K562 (cell line): Measurements from ENCODE around the gene CNN3. TPM values are rescaled to one million over a fixed set of nuclear protein-coding genes. Genes with fewer than 3 reads are reported as not detected.

ENCODE experiments used
- ATAC-seq: fragments of 200-7000 bp; cut with Tn5 transposase; 3 replicates; pipeline ENCODE4 v1.9.1; 2020; ENCODE audit warnings: moderate library complexity
- BruUV-seq: library from RNA; stranded (reverse); fragments of 400-500 nt; replicated peaks from 2 replicates; lab custom pipeline; 2021; lab: Mats Ljungman, UMichigan
- CTCF ChIA-PET: fragments of 300-600 bp; formaldehyde crosslinking; extraction: SDS; loops from one replicate; lab custom pipeline; 2021; ENCODE audit warnings: low intra/inter-chr PET ratio; lab: Yijun Ruan, JAX
- POLR2A ChIA-PET: fragments of 300-600, 350-650 bp; sonication (Branson Sonifier 250); formaldehyde crosslinking; extraction: SDS; loops from one replicate; lab custom pipeline; 2021; ENCODE audit warnings: antibody characterized with exemption, inconsistent platforms; lab: Yijun Ruan, JAX
- DNase-seq, 4 experiments: peaks; one replicate each; pipeline versions ENCODE4 v3.0.0 to v3.0.0-alpha.2; 2011 to 2018; ENCODE audit warnings: low spot score in 3 of 4, mixed read lengths in 3 of 4; ENCODE audit errors: extremely low read depth in 1 of 4
- FAIRE-seq: peaks from 2 replicates; lab custom pipeline; 2011; peaks lifted over from hg19 to GRCh38; lab: Jason Lieb, UNC
- H2AFZ ChIP-seq: 2 replicates; pipeline ENCODE4 v1.6.0; 2011; ENCODE audit warnings: low read depth, low read length, control low read depth, inconsistent platforms
- H3K27ac ChIP-seq: fragments of 200-600 bp; 3 replicates; pipeline ENCODE4 v1.8.0; 2011; ENCODE audit warnings: low read depth, mild to moderate bottlenecking, control low read depth, inconsistent platforms, low read length, moderate library complexity, mixed read lengths; ENCODE audit errors: extremely low read depth
- H3K27me3 ChIP-seq, 2 experiments: fragments of 300-600 bp in 1 of 2; 2 replicates in 1 of 2; 3 replicates in 1 of 2; pipeline versions ENCODE4 v1.6.0 to v1.8.0; 2011; ENCODE audit warnings: inconsistent platforms in 2 of 2, low read length in 2 of 2, mild to moderate bottlenecking in 1 of 2, mixed read lengths in 1 of 2, moderate library complexity in 1 of 2; ENCODE audit not compliant: control insufficient read depth in 2 of 2, insufficient read depth in 2 of 2
- H3K36me3 ChIP-seq: fragments of 300-600 bp; 3 replicates; pipeline ENCODE4 v1.8.0; 2011; ENCODE audit warnings: mild to moderate bottlenecking, low read length, inconsistent platforms; ENCODE audit not compliant: control insufficient read depth, insufficient read depth
- H3K4me1 ChIP-seq, 2 experiments: fragments of 200-600 bp in 1 of 2; replicated peaks in 1 of 2; 2 replicates in 1 of 2; 3 replicates in 1 of 2; pipeline versions ENCODE4 v1.5.1 to v1.8.0; 2011; ENCODE audit warnings: inconsistent platforms in 2 of 2, low read length in 2 of 2, mild to moderate bottlenecking in 1 of 2, mixed read lengths in 1 of 2, moderate library complexity in 1 of 2; ENCODE audit not compliant: control insufficient read depth in 2 of 2, insufficient read depth in 2 of 2
- H3K4me2 ChIP-seq: 2 replicates; pipeline ENCODE4 v1.6.1; 2011; ENCODE audit warnings: low read length, control low read depth, inconsistent platforms, mixed read lengths; ENCODE audit not compliant: insufficient read depth
- H3K4me3 ChIP-seq: fragments of 200-600 bp; sonication (generic), shearing (Covaris generic); 2 replicates; pipeline ENCODE4 v1.5.1; 2016; ENCODE audit warnings: control low read depth, inconsistent platforms
- H3K79me2 ChIP-seq: fragments of 200-600 bp; 3 replicates; pipeline ENCODE4 v1.8.0; 2011; ENCODE audit warnings: low read length, inconsistent platforms; ENCODE audit not compliant: control insufficient read depth, insufficient read depth
- H3K9ac ChIP-seq, 2 experiments: 2 replicates each; pipeline versions ENCODE4 v1.6.0 to v1.6.1; 2011; ENCODE audit warnings: low read depth in 2 of 2, low read length in 2 of 2, control low read depth in 1 of 2, inconsistent platforms in 1 of 2, mild to moderate bottlenecking in 1 of 2, mixed read lengths in 1 of 2; ENCODE audit not compliant: insufficient read depth in 1 of 2
- H3K9me1 ChIP-seq: one replicate; pipeline ENCODE4 v1.6.0; 2011; ENCODE audit warnings: inconsistent platforms, mild to moderate bottlenecking, low read length, moderate library complexity; ENCODE audit not compliant: control insufficient read depth, insufficient read depth
- H3K9me3 ChIP-seq: replicated peaks from 2 replicates; pipeline ENCODE4 v1.5.1; 2011; ENCODE audit warnings: low read depth, low read length, inconsistent platforms; ENCODE audit not compliant: control insufficient read depth, insufficient read depth
- H4K20me1 ChIP-seq: replicated peaks from 2 replicates; pipeline ENCODE4 v1.6.1; 2011; ENCODE audit warnings: low read length, inconsistent platforms, mixed read lengths; ENCODE audit not compliant: control insufficient read depth, insufficient read depth
- EP300 ChIP-seq: IDR thresholded peaks from 2 replicates; pipeline ENCODE4 v1.6.1; 2012; ENCODE audit warnings: low read length, improper control_type of control experiment
- JUN ChIP-seq, 2 experiments: sonication (generic) in 1 of 2; formaldehyde crosslinking in 1 of 2; IDR thresholded peaks; 2 replicates each; pipeline versions ENCODE4 v1.6.1 to v1.8.0; 2012 to 2022; ENCODE audit warnings: borderline replicate concordance in 2 of 2, mild to moderate bottlenecking in 2 of 2, improper control_type of control experiment in 1 of 2, low read depth in 1 of 2, low read length in 1 of 2, missing genetic modification reagents in 1 of 2
- RBM25 ChIP-seq: fragments of 200-400 bp; formaldehyde crosslinking; IDR thresholded peaks from 2 replicates; pipeline ENCODE4 v1.6.1; 2018; ENCODE audit warnings: low read length, low read depth, moderate library complexity; ENCODE audit not compliant: severe bottlenecking
- TBP ChIP-seq: optimal IDR thresholded peaks from 2 replicates; pipeline ENCODE3; 2011; ENCODE audit warnings: low read depth, low read length, improper control_type of control experiment
- U2AF2 ChIP-seq: fragments of 200-400 bp; formaldehyde crosslinking; optimal IDR thresholded peaks from 2 replicates; pipeline ENCODE3; 2017; ENCODE audit warnings: low read depth, mild to moderate bottlenecking, low read length
- ZBED1 ChIP-seq: IDR thresholded peaks from 2 replicates; pipeline ENCODE4 v1.6.1; 2014
- WGBS: fragments of 100-300 bp; shearing (Covaris generic); methylation state at CpG from one replicate; pipeline ENCODE4 v1.1.6; 2016; ENCODE audit warnings: low coverage, mixed read lengths; ENCODE audit not compliant: insufficient coverage; ENCODE audit errors: missing lambda C conversion rate; 5-methylcytosine and 5-hydroxymethylcytosine counted together
- in situ Hi-C: fragments of 300-500 bp; cut with MboI; formaldehyde crosslinking; loops from 4 replicates; pipeline ENCODE4 v1.15.0; 2018; ENCODE audit warnings: inconsistent platforms, mixed read lengths
- intact Hi-C: fragments of 100-400 bp; cut with micrococcal nuclease; formaldehyde crosslinking; loops from 2 replicates; pipeline ENCODE4 v1.14.2; 2022
- polyA plus RNA-seq, 8 experiments: library from polyadenylated mRNA; depleted of rRNA in 4 of 8; stranded (reverse) in 5 of 8; unstranded in 3 of 8; fragments of >200 nt; fragmentation: Nextera tagmentation in 2 of 8; fragmentation: Illumina TruSeq in 1 of 8; extraction: Ambion mirVana in 2 of 8; extraction: Trizol in 1 of 8; gene quantifications; 2 replicates each; pipeline versions ENCODE4 v1.2.1 to v1.2.3, GENCODE V29; 2011 to 2014; ENCODE audit warnings: inconsistent platforms in 1 of 8, missing spikeins in 1 of 8
- total RNA-seq, 7 experiments: library from RNA; depleted of rRNA in 6 of 7; stranded (reverse); fragments of >200 nt in 6 of 7; fragmentation: Illumina TruSeq in 2 of 7; extraction: Trizol in 2 of 7; gene quantifications; 2 replicates each; pipeline versions ENCODE4 v1.2.1 to v1.2.3, GENCODE V29; 2011 to 2021; ENCODE audit warnings: low replicate concordance in 1 of 7
- TF ChIP-seq, protein P1 (sequence below): fragments of 450-650 bp; formaldehyde crosslinking; IDR thresholded peaks from 2 replicates; pipeline ENCODE4 v1.4.0; 2022; ENCODE audit warnings: mild to moderate bottlenecking, moderate library complexity
- TF ChIP-seq, protein P2 (sequence below): fragments of 450-650 bp; formaldehyde crosslinking; IDR thresholded peaks from 2 replicates; pipeline ENCODE4 v1.4.0; 2022; ENCODE audit warnings: missing genetic modification characterization

The CNN3 gene
- total and polyA plus RNA-seq, 9 of the 15 experiments (the other 6 are each of a cell fraction or from before 2014, with no cell fraction given): 0.06 to 0.62 (median 0.18) TPM; not detected in 4

DNA sequence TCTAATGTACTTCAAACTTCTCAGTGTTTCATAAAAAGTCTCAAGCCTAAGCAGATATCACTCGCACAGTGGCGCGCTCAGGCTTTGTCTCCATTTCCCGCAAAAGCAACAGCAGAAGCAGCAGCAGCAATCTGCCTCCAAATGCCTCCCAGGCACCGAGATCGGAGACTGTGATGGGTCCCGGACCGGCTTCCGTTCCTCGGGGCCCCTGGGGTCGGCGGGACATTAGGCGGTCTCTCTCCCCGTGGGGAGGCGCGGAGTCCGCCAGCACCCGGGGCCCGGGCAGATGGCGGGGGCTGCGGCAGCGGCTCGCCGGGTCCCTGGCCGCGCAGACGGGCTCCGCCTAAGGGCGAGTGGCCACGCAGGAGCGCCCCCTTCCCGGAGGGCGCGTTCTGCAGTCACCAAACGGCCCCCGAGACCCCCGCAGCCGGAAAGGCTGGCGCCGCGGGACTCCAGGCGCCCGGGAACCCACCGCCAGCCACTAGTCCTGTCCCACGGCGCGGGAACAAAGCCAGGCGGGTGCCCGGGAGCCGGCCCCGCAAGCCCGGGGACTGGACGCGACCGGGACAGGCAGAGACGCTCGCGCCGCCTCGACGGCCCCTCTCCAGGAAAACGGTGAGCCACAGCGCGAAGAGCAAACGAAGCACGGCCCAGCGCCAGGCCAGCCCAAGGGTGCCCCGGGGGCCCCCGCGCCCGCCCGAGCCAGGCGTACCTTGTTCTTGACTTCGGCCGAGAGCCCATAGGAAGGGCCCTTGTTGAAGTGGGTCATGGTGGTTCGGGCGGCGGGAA lies 590 bp downstream of the CNN3 start (continued):
- TF ChIP-seq, protein P1, sequence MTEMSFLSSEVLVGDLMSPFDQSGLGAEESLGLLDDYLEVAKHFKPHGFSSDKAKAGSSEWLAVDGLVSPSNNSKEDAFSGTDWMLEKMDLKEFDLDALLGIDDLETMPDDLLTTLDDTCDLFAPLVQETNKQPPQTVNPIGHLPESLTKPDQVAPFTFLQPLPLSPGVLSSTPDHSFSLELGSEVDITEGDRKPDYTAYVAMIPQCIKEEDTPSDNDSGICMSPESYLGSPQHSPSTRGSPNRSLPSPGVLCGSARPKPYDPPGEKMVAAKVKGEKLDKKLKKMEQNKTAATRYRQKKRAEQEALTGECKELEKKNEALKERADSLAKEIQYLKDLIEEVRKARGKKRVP (CRISPR knock-in tag): no peak
- TF ChIP-seq, protein P2, sequence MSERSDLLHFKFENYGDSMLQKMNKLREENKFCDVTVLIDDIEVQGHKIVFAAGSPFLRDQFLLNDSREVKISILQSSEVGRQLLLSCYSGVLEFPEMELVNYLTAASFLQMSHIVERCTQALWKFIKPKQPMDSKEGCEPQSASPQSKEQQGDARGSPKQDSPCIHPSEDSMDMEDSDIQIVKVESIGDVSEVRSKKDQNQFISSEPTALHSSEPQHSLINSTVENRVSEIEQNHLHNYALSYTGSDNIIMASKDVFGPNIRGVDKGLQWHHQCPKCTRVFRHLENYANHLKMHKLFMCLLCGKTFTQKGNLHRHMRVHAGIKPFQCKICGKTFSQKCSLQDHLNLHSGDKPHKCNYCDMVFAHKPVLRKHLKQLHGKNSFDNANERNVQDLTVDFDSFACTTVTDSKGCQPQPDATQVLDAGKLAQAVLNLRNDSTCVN (CRISPR knock-in tag): no peak

DNA sequence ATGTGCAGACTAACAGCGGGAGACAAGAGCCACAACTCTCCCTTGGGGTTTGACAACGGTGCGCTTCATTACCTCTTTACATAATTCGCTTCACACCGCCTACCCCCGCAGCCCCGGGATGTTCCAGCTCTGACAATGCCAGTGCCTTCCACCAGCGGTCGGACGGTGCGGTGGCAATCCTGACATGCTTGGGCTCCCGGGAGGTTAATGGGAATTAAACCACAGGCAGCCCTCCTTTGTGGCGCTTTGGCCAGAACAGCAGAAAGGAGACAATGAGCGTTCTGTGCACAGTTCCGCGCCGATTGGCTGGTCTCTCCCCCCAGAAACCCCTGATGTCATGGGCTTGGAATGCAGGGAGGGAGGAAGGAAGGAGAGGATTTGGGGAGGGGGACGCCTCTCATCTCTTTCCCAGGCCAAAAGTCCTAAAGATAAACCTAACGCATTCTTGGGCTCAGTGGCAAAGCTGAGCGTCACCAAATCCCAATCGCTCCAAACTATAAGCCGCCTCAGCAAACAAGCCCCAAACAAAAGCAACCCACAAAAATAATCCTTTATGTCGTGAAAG lies 1.3 kb downstream of the CNN3 start:
- in situ Hi-C loops: no loop called here
- H3K79me2 ChIP-seq: no peaks in the 10 kb centered on the region

More for the DNA sequence above, 1.3 kb downstream of the CNN3 start:
- POLR2A ChIA-PET: no interaction called here
- Histone ChIP-seq H3K4me2 (no peak overlapping the region), H3K27me3 (peaks cover 16 to 37% of the 10 kb centered on the region in 2 experiments; a peak in 4 of 5 replicates), H3K4me3 (no peak overlapping the region), H2AFZ (no peak overlapping the region), H3K9me1 (no peaks in the 10 kb centered on the region), H3K9ac (no peak overlapping the region), H3K9me3 (no peaks in the 10 kb centered on the region), H3K4me1 (peaks cover 0 to 15% of the 10 kb centered on the region in 2 experiments; a peak in 2 of 5 replicates), H4K20me1 (no peaks in the 10 kb centered on the region), H3K27ac (no peak overlapping the region), H3K36me3 (no peaks in the 10 kb centered on the region)
- ATAC-seq (no peak), DNase-seq (no peak), FAIRE-seq (no peak)
- BruUV-seq: no TSS peak
- TF ChIP-seq EP300: no peak
- no peak for TF ChIP-seq TBP
- TF ChIP-seq U2AF2: no peak
- TF ChIP-seq JUN (IDR thresholded peaks at IDR 0.05; ENCODE audit: borderline replicate concordance, low read depth, low read length): no peak
- TF ChIP-seq JUN (CRISPR knock-in tag; IDR thresholded peaks at IDR 0.05; ENCODE audit: borderline replicate concordance): no peak
- TF ChIP-seq ZBED1: no peak
- TF ChIP-seq RBM25: no peak
- CTCF ChIA-PET: no interaction called here
- intact Hi-C loops: no loop called here
- 16% methylated on average over 18 of the region's 23 CpGs for WGBS
